ENCODE results near the gene PRSS12. TPM values are rescaled to one million over a fixed set of nuclear protein-coding genes. Genes with fewer than 3 reads are reported as not detected.

The PRSS12 gene, protein sequence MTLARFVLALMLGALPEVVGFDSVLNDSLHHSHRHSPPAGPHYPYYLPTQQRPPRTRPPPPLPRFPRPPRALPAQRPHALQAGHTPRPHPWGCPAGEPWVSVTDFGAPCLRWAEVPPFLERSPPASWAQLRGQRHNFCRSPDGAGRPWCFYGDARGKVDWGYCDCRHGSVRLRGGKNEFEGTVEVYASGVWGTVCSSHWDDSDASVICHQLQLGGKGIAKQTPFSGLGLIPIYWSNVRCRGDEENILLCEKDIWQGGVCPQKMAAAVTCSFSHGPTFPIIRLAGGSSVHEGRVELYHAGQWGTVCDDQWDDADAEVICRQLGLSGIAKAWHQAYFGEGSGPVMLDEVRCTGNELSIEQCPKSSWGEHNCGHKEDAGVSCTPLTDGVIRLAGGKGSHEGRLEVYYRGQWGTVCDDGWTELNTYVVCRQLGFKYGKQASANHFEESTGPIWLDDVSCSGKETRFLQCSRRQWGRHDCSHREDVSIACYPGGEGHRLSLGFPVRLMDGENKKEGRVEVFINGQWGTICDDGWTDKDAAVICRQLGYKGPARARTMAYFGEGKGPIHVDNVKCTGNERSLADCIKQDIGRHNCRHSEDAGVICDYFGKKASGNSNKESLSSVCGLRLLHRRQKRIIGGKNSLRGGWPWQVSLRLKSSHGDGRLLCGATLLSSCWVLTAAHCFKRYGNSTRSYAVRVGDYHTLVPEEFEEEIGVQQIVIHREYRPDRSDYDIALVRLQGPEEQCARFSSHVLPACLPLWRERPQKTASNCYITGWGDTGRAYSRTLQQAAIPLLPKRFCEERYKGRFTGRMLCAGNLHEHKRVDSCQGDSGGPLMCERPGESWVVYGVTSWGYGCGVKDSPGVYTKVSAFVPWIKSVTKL
- 14.2 and 14.9 TPM in 2 replicates for total RNA-seq

DNA sequence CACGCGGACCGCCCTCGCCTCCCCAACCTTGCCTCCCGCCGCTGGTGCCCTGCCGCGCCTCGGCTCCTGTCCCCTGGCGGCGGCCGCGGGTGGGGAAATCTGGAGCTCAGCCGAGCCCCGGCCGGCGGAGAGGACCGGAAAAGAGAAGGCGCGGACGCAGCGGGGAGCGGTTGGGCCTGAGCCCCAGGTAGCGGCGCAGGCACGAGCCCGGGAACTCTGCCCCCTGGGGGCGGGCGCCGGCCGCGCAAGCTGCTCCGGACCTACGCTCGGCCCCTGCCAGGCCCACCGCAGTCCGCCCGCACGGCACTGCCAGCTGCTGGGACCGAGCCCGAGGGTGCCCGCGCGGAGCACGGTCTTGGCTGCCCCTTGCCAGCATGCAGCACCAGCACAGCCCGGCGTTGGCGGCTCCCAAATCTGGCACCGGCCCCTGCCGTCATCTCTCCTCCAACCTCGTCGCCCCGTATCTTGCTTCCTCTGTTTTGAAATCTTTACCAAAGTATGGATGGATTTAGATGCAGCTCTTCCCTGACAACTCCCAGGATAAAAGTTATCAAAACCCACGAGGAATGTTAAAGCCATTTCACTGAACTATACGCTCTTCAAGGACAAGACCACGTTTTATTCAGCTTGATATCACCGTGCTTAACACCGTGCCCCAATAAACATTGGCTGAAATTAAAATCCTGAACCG, at the start of gene PRSS12:
Gene PRSS12 (minus strand): TSS at position 161 of the 691 bp plus-strand sequence. CDS start 283 bp downstream, outside the sequence.

Small RNAs within 50 kb of the gene (small RNA-seq; reads per million reads assigned to genes)
- not detected for gene SNORA24 (ENCODE audit: low replicate concordance)

All from placental pericyte (primary cell).